GM12801 (cell line): ENCODE results near the gene PLA2G12B.

Source experiments
- CTCF ChIP-seq: IDR thresholded peaks from one replicate; pipeline ENCODE4 v1.5.1; 2011; ENCODE audit warnings: control low read depth; ENCODE audit not compliant: insufficient read length; ENCODE audit errors: extremely low read depth

PLA2G12B gene

GRCh38 chr10:72951760-72952159 lies 2.8 kb downstream of the PLA2G12B start:
- TF ChIP-seq CTCF: no peak

GRCh38 chr10:72948762-72949161 lies 5.8 kb downstream of the PLA2G12B start:
- no peak for TF ChIP-seq CTCF

GRCh38 chr10:72946963-72947362 lies 7.6 kb downstream of the PLA2G12B start:
- no peak for TF ChIP-seq CTCF

GRCh38 chr10:72943498-72944234 lies 10.9 kb downstream of the PLA2G12B start:
- TF ChIP-seq CTCF: no peak

- no peak for TF ChIP-seq CTCF
Measured at GRCh38 chr10:72935361-72935760, 19.2 kb downstream of the PLA2G12B start.

GRCh38 chr10:72932259-72933015 lies 22.2 kb downstream of the PLA2G12B start:
- no peak for TF ChIP-seq CTCF

- no peak for TF ChIP-seq CTCF
Measured at GRCh38 chr10:72930276-72930675, 24.3 kb downstream of the PLA2G12B start.
